GM11168 (cell line): ENCODE data around the gene SLC37A1.

Experiments used
- in situ Hi-C: fragments of 300-500 bp; cut with MboI; formaldehyde crosslinking; loops from one replicate; pipeline ENCODE4 v1.12.0; 2022; ENCODE audit warnings: low sequenced_read_pairs; ENCODE audit not compliant: unreplicated experiment

Gene SLC37A1

GRCh38 chr21:42539342-42539741 is 25.7 kb downstream of the SLC37A1 start:
- in situ Hi-C loops, result no loop called here

- in situ Hi-C loops, result no loop called here
These were observed 26.3 kb downstream of the SLC37A1 start for GRCh38 chr21:42539931-42540343.

DNA sequence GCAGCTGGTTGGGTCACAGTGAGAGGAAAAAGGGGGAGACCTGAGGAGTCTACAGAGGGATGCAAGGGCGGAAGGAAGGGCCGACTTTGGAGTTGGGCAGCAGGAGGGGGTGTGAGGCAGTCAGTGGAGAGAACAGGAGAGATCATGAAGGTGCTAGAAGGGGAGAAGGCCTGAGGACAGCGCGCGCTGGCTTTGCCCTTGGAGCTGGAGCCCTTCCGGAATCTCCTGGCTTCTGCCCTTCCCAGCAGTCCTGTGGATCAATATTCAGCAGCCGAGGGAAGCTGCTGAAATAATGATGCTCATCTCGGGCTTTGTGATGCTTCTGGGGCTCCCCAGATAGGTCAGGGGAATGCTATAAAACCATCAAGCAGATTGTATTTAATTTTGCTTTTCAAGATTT is 26.7 kb downstream of the SLC37A1 start:
- in situ Hi-C loops, result no loop called here

GRCh38 chr21:42541174-42541573 is 27.5 kb downstream of the SLC37A1 start:
- in situ Hi-C loops, result no loop called here

- in situ Hi-C loops, result no loop called here
These were observed 28.0 kb downstream of the SLC37A1 start for GRCh38 chr21:42541618-42542017.

- in situ Hi-C loops, result no loop called here
These were observed 28.5 kb downstream of the SLC37A1 start for GRCh38 chr21:42542196-42542595.

- in situ Hi-C loops, result no loop called here
These were observed 28.9 kb downstream of the SLC37A1 start for GRCh38 chr21:42542596-42542995.

GRCh38 chr21:42543106-42543847 is 29.6 kb downstream of the SLC37A1 start:
- in situ Hi-C loops, result no loop called here

- in situ Hi-C loops, result no loop called here
These were observed 30.9 kb downstream of the SLC37A1 start for GRCh38 chr21:42544544-42544943.

- in situ Hi-C loops, result no loop called here
These were observed 31.7 kb downstream of the SLC37A1 start for GRCh38 chr21:42545317-42545716.

- in situ Hi-C loops, result no loop called here
These were observed 32.1 kb downstream of the SLC37A1 start for GRCh38 chr21:42545745-42546144.

DNA sequence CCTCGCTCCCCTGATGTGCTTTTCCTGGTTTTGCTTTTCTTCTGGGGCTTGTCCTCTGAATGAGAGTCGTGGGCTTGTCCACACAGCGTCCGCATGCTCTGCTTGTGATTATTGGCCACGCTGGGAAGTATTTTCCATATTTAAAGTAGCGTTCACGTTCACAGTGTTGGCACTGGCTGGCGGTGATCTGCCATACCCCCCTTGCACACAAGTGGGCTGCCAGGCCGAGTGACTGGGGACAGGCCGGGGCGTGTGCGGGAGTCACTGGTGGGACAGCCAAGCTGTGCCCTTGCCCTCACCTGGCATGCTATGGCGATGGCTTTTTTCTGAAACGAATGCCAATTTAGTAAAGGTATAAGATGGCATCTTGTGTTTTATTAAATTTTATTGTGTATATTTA is 32.8 kb downstream of the SLC37A1 start:
- in situ Hi-C loops, result no loop called here

- in situ Hi-C loops, result no loop called here
These were observed 33.6 kb downstream of the SLC37A1 start for GRCh38 chr21:42547001-42547905.

GRCh38 chr21:42547906-42548365 is 34.3 kb downstream of the SLC37A1 start:
- in situ Hi-C loops, result no loop called here

- in situ Hi-C loops, result no loop called here
These were observed 35.2 kb downstream of the SLC37A1 start for GRCh38 chr21:42548687-42549406.

DNA sequence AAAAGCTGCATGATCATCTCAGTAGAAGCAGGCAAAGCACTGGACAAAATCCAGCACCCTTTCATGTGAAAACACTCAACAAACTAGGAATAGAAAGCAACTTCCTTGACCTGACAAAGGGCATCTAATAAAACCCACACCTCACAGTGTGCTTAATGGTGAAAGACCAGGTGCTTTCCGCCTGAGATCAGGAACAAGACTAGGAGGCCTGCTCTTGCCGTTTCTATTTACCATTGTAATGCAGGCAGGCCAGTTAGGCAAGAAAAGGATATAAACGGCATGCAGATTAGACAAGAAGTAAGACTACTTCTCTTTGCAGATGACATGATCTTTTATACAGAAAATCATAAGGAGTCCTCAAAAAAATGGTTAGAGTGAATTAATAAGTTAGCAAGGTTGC is 37.2 kb downstream of the SLC37A1 start:
- in situ Hi-C loops, result no loop called here

- in situ Hi-C loops, result no loop called here
These were observed 39.0 kb downstream of the SLC37A1 start for GRCh38 chr21:42552407-42553336.

- in situ Hi-C loops, result no loop called here
These were observed 39.8 kb downstream of the SLC37A1 start for GRCh38 chr21:42553435-42553834.

- in situ Hi-C loops, result no loop called here
These were observed 40.8 kb downstream of the SLC37A1 start for GRCh38 chr21:42554251-42554961.
